Medulla oblongata (tissue), 1 donor: ENCODE results near the gene TBC1D2.
"Not testable (repeated sequence)": the region's sequence is repeated elsewhere in the genome, so short reads cannot be mapped to it uniquely, and the experiment has no call there.

Experiments
- DNase-seq: peaks from one replicate; pipeline ENCODE4 v3.0.0-alpha.2; 2015; ENCODE audit errors: extremely low spot score

Gene TBC1D2

GRCh38 chr9:98191671-98192502 lies 63.6 kb downstream of the TBC1D2 start:
- no peak for DNase-seq

- no peak for DNase-seq
Observed at GRCh38 chr9:98191181-98191608, 64.3 kb downstream of the TBC1D2 start.

- no peak for DNase-seq
Observed at GRCh38 chr9:98190757-98191105, 64.7 kb downstream of the TBC1D2 start.

GRCh38 chr9:98189412-98189811 lies 66.0 kb downstream of the TBC1D2 start:
- DNase-seq, result no peak

- no peak for DNase-seq
Observed at GRCh38 chr9:98187926-98188325, 67.5 kb downstream of the TBC1D2 start.

- DNase-seq, result no peak
Observed at GRCh38 chr9:98186236-98186635, 69.2 kb downstream of the TBC1D2 start.

- no peak for DNase-seq
Observed at GRCh38 chr9:98185611-98186171, 69.8 kb downstream of the TBC1D2 start.

- no peak for DNase-seq
Observed at GRCh38 chr9:98185021-98185567, 70.4 kb downstream of the TBC1D2 start.

GRCh38 chr9:98184326-98184725 lies 71.1 kb downstream of the TBC1D2 start:
- no peak for DNase-seq

- DNase-seq, result no peak
Observed at GRCh38 chr9:98182889-98183599, 72.4 kb downstream of the TBC1D2 start.

GRCh38 chr9:98182069-98182820 lies 73.2 kb downstream of the TBC1D2 start:
- no peak for DNase-seq

- DNase-seq, result no peak
Observed at GRCh38 chr9:98181746-98182068, 73.7 kb downstream of the TBC1D2 start.

- no peak for DNase-seq
Observed at GRCh38 chr9:98180996-98181395, 74.5 kb downstream of the TBC1D2 start.

- DNase-seq, result no peak
Observed at GRCh38 chr9:98178874-98179850, 76.3 kb downstream of the TBC1D2 start.

- DNase-seq, result no peak
Observed at GRCh38 chr9:98176391-98177259, 78.8 kb downstream of the TBC1D2 start.

- no peak for DNase-seq
Observed at GRCh38 chr9:98175762-98176161, 79.7 kb downstream of the TBC1D2 start.

GRCh38 chr9:98175028-98175569 lies 80.3 kb downstream of the TBC1D2 start:
- no peak for DNase-seq

- DNase-seq, result not testable (repeated sequence)
Observed at GRCh38 chr9:98174502-98174918, 80.9 kb downstream of the TBC1D2 start.

GRCh38 chr9:98173181-98173580 lies 82.3 kb downstream of the TBC1D2 start:
- DNase-seq, result no peak
